HG02870 (cell line): Measurements from ENCODE around the gene NKD2.
"Not testable (repeated sequence)": the region's sequence is repeated elsewhere in the genome, so short reads cannot be mapped to it uniquely, and the experiment has no call there.

ENCODE experiments used
- ATAC-seq: cut with Tn5 transposase; IDR thresholded peaks from one replicate; pipeline ENCODE4 v1.9.1; 2021; ENCODE audit warnings: mild to moderate bottlenecking, moderate library complexity; ENCODE audit not compliant: unreplicated experiment

NKD2 gene

DNA sequence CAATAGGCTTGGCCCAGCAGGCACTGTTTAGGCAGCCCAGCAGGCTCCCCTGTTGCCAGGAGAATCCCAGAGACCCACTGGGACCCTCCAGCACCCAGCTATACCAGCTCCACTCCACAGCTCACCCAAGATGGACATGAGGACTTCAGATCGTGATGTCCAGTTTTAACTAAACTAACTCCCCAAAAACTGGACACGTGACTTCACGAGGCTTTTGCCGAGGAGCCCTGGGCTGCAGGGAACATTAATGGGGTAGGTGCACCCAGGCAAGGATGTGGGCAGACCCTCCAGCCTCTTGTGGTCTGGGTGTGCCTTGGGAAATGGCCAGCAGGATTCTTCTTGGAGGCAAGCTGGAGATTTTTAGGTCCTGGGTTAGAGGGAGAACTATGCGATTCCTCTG, 8.9 kb upstream of the NKD2 start:
- no peak for ATAC-seq

DNA sequence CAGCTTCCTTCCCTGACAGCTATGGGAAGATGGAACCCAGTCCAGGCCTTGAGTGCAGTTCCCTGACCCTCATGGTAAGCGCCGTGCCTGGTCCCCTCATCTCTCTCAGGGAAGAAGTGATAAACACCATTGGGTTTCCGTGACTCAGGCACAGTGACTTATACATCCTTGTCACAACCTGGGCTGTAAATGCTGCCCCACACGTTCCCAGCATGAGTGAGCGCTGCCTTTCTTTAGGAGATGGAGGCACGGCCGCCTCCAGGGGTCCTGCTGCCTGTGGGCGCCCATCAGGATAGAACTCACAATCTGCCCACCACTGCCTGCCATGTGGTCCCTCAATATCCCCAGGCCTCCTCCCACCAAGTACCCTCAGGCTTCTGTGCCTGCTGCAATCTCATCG, 8.3 kb upstream of the NKD2 start:
- ATAC-seq = no peak

DNA sequence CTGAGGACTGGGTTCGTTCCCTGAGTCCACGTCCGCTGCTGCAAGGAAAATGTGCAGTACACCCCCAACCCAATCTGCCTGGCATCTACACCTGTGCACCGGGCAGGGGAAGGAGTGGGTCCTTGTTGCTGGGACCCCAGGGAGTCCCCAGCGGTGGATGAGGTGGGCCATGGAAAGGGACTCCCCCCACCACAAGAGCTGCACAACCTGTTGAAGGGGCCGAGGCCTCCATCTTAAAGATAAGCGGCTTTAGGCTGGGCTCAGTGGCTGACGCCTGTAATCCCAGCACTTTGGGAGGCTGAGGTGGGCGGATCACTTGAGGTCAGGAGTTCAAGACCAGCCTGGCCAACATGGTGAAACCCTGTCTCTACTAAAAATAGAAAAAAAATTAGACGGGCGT, 7.8 kb upstream of the NKD2 start:
- not testable (repeated sequence) for ATAC-seq

DNA sequence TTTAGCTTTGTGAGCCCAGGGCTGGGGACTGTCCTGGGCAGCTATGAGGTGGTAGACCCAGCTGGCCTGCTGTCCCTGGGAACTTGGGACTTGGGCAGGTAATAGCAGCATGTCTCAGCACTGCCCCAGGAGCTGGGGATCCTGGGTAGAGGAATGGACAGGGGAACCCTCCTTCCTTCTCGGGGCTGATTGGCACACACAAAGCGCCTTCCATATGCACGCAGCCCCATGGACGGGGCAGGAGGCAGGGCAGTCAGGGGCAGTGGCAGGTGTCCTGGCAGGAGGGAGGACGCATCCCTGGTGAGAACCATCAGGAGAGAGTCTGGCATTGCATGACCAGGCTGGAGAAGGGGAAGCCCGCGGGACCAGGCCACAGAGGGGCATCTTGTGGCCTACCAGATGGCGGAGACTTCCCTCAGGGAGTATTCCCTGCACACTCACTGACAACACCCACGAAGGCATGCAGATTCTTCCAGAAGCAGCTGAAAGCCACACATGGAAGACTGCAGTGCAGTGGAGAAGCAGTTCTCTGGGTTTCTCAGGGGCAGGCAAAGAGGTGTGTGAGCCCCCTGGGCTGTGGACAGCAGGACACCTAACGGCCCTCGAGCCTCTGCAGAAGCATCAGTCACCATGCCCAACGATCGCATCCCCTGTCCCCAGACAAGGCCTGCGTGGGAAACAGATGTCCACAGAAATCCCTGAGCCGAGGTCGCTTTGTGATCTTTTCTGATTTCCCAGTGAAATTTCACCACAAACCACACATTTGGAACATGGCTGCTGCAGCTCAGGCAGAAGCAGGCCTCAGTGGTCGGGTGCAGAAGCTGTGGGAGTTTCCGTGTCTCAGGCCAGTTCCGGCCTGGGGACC, 7.0 kb upstream of the NKD2 start:
- ATAC-seq = no peak

DNA sequence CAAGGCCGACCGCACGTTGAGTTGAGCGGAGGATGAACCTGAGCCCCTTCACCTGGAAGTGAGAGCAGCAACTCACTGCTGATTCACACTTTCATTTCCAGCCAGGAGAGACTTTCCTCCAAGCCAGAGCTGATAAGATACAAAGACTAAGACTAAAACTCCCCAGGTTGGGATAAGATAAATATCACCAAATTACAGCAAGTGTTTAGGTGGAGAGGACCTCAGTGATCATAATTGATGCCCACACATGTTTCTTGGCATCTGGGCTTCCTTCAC, 6.4 kb upstream of the NKD2 start:
- no peak for ATAC-seq

DNA sequence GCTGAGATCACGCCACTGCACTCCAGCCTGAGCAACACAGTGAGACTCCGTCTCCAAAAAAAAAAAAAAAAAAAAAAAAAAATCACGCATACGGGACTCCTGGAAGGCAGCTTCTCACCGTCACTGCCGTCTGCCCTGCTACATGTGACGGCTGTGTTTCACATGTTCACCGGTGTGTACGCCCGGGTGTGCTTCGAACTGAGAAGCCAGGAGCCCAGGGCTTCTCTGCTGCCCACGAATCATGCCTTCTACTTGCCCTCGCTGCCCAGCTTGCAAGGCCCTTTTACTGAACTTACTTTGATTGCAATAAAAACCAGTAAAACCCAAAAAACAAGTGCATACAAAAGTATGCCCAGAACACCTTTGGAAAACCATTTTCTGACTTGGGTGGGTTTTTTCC, 5.8 kb upstream of the NKD2 start:
- no peak for ATAC-seq

DNA sequence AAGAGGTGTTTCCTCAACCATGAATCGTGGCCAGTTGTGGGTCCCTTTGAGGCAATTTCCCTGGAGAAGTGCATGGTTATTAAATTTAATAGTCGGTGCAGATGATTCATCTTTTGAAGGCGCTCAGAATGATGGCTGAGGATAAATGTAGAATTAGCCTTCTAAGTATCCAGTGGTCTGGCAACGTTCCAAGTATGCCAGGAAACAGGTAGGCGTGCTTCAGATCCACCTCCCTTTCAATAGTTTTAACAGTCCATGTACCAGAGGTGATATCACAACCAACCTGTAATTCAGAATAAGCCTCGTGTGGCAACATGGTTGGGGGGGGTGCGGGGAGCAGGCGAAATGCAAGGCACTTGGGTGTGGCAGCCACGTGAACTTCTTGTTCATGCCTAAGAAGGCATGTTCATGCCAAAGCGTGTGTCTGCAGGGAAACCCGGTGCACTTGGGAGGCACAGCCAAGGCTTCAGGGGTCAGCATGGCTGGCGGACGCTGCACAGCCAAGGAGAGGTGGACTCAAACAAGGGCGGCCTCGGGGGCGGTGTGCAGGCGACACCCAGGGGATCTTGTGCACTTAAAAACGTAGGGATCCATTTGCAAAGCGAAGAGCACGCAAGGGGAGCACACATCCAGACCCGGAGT, 5.2 kb upstream of the NKD2 start:
- ATAC-seq = no peak

DNA sequence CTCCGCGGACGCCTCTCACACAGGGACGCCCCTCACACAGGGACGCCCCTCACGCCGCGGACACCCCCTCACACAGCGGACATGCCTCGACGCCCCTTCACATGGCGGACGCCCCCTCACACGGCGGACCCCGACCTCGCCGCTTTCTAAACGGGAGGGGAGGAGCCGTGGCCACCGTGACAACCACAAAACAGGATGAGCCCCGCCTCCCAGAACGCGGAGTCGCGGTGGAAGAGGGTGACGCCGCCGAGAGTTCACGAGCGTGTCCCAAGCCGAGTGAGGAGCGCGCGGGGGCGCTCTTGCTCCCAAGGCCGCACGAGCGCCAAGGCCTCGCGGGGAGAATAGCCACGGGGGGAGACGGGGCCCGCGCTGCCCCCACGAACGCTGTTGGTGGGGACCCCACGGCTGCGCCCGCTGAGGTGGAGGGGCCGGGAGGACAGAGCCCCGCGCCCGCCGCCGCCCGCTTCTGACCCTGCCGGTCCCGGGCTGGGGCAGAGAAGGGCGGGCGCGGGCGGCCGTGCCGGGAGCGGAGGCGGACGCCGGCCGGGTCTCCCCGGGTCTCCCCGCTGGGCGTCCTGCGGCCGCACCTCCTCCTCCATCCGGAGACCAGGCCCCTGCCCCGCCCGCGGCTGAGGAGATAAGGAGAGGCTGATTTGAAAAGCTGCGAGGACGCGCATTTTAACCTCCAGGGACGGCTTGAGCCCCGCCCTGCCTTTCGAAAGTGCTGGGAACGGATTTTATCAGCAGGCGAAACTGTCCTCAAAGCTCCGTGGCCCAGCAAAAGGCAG, 3.9 kb upstream of the NKD2 start:
- ATAC-seq = no peak

DNA sequence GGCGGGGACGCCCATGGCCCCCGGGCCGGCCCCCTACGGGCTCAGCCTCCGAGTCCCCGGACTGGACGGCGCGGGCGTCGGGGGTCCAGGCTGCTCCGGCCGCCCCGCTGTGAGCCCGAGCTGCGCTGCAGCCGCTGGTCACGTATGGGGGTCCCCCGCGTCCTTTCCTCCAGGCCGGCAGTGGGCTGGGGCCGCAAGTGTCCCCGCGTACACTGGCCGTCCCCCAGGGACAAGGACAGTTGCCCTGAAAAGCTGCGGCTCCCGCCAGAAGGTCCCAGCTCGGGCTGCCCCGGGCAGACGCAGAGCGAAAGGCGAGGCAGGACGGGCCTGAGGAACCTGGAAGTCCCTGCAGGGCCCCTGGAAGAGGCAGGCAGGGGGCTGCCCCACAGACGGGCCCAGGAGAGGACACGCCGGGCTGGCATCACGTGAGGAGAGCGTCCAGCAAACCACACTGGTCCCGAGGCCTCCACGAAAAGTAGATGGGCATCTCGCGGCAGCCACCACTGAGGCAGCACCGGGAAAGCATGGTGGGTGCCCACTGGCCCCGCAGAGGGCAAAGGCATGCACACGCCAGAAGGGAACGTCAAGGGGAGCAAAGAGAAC, 3.3 kb upstream of the NKD2 start:
- ATAC-seq = no peak

DNA sequence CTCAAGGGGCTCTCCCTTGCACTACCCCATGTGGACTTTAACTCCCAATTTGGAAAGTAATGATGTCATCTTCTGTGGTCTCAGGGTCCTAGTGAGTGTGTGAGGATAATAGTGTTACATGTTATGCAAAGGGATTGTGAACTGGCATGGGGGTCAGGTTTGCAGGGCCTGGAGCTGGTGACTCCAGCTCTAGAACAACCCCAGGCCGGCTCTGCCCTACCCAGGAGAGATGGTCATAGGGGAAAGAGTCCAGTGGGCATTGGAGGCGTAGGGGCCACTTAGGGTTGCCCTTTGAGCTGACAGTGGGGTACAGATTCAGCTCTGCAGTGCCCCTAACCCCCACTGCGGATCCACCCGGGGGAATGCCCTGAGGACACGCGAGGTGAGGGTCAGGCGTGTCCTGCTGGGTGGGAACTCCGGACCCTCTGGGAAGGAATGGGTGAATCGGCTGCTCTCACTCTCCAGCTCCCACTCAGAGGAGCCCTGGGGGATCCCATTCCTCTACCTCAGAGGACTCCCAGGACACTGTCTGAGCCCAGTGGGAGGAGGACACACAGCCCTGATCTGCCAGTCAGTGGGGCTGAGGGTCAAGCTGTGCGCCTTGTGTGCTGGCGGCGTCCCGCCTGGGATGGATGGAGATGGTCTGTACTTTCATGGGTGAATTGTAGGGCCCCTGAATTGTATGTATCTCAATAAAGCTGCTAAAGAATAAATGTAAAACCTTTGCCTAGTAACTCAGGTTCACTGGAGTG, 2.5 kb upstream of the NKD2 start:
- no peak for ATAC-seq

DNA sequence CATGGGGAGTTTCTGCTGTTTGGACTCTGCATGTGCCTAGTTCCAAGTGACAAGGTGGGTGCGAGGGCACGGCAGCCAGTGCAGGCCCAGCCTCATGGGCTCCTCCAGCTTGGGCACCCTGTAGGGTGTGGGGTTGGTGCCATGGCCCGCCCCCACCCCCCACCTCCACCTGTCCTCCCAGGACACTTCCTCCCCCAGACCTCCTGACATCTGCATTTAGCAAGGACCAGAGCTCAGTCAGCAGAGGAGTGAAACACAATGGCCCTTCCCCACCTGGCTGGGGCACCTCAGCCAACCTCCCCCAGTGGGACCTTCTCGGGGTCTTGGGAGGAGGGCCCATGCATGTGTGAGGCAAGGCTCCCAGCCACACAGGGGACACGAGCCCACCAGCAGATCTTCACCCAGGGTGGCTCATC, 1.9 kb upstream of the NKD2 start:
- no peak for ATAC-seq

DNA sequence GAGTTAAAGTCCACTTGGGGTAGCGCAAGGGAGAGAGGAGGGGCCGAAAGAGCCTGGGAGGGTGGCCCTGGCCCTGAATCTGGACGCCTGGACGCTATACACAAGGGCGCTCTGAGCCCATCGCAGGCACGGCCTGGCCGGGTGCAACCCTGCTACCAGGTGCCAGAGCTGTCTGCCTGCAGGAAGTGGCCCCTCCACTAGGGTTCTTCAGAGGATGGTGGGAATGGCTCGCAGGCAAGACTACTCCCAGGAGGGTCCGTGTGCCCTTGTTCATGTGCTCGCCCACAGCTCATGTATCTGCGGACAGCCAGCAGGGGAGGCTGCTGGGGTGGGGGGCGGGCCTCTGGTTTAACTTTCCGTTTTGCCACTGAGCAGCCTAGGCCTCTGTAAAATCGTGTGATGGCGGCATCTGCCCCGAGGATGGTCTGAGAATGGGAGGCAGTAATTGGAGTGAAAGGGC, 1.4 kb upstream of the NKD2 start:
- ATAC-seq = no peak

DNA sequence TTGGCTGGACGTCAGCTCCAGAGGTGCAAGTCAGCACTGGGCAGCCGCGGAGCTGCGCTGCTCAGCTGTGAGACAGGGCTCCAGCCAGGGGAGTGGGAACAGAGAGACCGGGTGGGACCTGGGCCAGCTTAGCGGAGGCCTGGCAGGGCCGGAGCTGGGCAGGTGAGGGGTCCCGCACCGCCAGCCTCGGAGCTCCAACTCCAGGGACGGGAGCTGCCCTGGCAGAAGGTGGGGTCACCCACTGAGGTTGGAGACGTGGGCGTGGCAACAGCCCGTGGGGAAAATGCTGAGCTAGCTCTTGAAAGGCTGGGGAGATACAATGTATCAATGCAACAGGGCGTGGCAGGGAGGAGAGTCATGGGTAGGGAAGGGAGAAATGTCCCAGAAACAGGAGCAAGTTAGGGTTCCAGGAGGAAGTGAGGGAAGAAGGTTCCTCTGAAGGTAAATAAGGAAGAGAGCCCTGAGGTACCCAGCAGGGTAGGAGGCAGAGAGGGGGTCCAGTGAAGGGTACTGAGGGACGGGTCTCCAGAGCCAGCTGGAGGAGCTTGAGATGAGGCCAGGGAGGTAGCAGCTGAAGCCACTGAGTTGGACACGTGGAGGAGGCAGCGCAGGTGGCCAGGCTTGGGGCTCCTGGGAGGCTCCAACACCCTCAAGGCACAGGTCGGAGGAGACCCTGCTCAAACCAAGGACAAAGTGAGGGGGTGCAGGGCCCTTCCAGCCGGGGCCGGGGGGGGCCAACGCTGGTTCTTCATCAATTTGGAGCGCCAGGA, 736 bp upstream of the NKD2 start:
- ATAC-seq = no peak

DNA sequence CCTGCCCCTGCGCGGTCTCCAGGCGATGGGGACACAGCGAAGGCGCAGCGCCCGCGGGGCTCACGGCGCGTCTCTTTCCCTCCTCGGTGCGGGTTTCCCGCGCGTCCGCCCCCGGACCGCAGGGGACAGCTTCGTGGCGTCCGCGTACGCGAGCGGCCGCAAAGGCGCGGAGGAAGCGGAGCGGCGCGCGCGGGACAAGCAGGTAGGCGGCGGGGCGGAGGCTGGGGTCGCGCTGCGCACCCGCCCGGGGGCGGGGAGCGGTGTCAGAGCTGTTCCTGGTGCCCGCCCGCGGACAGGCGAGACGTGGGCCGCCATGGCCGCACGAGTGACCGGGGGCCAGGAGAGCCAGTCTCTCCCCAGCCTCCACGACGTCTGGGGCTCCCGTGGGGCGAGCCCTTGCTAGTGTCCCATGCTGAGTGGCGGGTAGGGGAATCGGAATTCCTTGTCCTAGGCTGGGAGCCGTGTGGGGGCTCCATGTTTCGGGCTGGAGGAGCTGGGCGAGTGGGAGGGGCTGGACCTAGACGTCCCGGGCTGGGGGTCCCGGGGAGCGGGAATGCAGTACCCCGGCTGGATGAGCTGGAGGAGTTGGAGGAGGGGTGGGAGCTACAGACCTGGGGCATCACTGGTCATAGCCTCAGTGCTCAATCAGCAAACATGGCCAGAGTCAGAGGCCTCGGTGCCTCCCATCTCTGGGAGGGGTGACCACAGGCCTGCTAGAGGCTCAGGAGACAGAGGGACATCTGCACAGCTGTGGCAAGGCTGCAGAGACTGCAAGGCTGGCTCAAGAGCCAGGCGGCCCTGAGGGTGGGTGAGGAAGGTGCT, 968 bp downstream of the NKD2 start:
- ATAC-seq = no peak

DNA sequence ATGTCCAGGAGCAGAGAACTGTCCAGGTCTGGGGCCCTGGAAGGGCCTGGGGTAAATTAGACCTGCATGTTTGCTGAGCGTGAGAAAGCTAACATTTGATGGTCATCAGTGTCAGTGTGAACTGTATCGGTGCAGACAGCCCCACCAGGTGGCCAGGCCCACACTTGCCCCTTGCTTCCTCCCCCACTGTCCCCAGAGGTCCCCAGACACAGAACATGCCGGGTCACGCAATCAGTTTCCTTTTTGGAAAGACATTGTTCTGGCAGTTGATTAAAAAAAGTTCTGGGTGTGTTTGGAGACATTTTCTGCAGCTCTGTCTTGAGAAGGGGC, 1.5 kb downstream of the NKD2 start:
- ATAC-seq = no peak

DNA sequence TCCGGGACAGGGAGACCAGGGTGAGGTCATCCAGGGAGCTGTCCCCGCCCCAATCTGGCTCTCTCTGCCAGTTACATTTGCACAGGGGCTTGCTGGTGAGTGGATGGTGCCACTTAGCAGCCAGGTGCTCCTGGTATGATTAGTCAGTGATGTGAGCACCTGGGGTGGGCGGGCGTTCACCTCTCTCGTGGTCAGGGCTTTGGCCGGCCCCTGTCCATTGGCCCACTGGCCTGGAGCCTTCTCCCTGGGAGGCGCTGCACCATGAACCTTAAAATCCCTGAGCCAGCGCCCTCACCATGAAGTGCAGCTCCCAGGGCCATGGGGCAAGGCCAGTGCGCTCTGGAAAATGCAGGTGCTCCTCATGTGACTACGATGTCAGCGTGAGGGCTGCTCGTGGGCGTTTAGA, 2.0 kb downstream of the NKD2 start:
- no peak for ATAC-seq

DNA sequence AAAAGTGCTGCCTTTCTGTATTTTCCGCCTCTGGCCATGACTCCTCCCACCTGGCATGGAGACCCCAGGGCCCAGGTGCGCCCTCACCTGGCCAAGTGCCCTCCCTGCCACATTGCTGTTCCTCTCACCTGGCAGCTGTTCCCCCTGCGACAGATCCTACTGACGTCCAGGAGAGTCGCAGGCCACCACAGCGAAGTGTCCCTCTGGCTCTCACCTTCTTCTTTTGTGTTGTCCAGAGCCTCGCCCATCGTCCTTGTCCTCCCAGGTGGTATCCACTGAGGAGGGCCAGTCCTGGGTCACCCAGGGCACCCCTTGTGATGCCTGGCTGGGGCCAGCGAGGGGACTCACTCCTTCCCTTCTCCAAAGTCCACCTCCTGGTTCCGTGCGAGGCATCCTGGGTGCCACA, 2.6 kb downstream of the NKD2 start:
- no peak for ATAC-seq

DNA sequence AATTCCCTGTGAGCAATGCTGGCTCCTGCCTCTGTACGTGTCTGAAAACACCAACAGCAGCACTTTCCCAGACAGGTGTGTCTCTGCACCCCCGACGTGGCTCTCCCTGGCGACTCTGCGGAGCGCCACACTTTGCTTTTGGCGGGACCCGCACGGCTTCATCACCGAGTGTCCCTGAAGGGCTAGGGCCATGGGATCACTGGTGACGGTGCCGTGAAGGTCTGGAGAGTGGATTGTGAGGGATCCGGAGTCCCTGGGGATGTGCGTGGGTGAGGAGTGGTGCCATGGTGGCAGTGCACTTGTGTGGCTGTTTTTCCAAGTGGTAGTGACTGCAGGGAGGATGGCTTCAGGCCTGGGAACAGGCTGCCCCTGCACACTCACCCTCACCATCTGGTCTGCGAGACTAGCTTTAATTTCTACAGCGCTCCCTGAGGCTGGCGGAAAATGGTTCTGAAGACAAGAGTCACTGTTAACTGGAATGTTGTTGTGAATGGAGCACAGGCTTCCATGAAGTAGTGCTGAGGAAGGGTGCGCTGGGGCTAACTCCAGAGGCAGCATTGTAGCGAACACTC, 3.2 kb downstream of the NKD2 start:
- no peak for ATAC-seq

DNA sequence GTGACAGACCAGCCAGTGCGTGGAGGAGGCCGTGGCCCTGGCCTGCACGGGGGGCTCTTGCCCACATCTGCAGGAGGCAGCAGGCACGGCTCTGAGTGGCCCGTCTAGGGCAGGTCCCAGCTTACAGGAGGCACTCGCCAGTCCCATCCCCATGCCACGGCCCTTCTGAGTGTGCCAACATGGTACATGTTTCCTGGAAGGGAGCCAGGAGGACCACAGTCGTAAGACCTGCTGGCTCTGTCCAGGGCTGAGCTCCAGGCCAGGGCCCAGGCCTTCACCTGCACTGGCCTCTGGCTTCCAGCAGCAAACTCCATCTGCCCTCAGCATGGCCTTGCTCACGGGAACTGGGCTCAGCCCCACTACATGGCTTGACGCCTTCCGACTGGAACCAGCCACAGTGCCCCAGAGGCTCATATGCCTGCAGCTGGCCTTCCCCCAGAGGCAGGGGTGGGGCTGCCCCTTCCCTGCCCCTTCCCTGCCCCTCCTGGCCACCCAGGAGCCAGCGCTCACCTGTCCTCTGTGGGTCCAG, 3.8 kb downstream of the NKD2 start:
- no peak for ATAC-seq
